HUDEP-2 (cell line): ENCODE results near the gene NPEPL1.

Experiments used
- DNase-seq, 76 experiments: peaks; one replicate each; lab custom pipeline; 2025; ENCODE audit not compliant: unreplicated experiment in 76 of 76; lab: John Stamatoyannopoulos, UW

The NPEPL1 gene

DNA sequence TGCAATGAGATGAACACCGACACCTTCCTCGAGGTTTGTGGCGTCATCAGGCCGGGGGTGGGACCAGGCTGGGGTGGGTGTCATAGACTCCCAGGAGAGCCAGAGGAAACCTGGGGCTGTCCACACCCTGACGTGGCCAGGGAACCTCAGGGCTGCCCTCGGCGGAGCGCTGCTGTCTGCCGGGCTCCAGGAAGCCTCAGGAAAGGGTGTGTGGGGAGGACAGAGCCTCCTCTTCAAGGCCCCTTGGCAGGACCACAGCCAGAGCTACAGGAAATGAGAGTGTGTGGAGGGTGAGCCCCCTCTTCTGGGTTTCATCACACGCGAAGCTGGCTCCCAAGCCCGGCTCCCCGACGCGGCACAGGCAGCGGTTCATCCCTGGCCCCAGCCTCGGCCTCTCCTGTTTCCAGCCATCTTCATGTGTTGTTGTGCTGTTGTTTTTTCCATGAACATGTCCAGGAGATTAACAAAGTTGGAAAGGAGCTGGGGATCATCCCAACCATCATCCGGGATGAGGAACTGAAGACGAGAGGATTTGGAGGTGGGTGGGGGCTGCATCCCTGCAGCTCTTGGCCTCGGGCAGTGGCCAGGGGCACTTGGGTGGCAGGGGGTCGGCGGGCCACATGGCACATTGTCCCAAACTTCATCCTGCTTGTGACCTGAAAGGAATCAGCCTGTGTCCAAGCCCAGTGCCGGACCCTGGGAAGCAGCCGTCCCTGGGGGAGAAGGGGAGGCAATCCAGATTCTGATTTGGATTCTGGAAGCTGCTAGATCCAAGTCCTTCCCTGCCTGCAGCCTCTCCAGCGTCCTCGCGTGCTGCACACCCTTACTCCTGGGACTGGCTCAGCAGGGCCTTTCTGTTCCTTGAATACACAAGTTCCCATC is 6.4 kb downstream of the NPEPL1 start:
- DNase-seq: no peak

DNA sequence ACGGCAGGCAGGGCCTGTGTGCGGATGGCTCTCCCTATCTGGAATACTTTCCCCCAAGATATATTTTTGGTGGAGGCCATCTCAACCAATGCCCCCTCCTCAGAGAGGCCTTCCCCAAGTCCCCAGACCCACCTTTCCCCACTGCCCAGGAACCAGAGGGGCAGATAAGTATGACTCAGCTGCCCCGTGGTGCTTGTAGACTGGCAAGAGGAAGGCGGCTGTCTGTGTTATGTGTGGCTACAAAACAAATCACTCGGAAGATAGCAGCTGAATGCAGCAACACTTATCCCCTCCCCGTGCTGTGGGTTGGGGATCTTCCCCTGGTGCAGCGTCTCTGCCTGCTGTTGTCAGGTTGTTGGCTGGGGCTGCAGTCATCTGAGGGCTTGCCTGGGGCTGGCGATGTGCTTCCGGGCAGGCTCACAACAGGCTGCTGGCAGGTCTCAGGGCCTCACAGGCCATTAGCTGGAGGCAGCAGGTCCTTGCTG is 7.1 kb downstream of the NPEPL1 start:
- no peak for DNase-seq

DNA sequence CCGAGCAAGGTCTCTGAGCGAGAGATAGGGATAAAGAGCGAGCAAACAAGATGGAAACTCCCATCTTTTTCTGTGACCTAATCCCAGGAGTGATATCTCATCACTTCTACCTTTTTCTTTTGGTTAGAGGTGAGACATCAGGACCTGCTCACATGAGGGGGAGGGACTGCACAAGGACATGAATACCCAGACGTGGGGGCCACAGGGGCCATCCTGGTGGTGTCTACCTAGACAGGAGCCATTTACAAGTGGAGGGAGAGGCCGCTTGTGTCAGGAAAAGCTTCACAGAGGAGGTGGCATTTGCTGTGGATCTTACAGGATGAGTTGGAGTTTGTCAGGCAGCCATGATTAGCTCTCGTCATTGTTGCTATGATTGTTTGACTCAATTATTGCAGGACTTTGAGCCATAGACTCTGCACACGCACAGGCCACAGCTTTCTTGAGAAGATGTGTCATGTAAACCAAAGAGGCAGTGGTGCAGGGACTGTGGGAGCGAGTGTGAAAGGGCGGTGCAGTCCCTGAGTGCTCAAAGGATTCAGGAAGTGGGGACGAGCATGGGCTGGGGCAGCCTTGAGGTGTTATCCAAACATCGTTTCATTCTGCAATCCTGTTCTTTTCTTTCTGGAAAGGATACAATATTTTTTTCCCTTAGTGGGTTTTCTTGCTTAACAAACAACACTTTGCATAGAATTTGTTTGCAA is 7.7 kb downstream of the NPEPL1 start:
- no peak for DNase-seq

DNA sequence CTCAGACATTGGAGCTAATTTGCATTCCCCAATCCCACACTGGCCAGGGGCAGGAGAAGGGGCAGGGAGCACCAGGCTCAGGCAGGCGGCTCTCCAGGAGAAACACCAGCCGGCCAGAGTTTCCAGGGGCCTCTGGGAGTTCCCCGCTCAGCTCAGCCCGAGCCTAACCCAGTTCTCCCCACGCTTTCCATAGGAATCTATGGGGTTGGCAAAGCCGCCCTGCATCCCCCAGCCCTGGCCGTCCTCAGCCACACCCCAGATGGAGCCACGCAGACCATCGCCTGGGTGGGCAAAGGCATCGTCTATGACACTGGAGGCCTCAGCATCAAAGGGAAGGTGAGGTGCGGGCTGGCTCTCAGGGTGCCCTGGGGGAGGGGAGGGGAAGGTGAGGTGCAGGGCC is 8.2 kb downstream of the NPEPL1 start:
- no peak for DNase-seq

DNA sequence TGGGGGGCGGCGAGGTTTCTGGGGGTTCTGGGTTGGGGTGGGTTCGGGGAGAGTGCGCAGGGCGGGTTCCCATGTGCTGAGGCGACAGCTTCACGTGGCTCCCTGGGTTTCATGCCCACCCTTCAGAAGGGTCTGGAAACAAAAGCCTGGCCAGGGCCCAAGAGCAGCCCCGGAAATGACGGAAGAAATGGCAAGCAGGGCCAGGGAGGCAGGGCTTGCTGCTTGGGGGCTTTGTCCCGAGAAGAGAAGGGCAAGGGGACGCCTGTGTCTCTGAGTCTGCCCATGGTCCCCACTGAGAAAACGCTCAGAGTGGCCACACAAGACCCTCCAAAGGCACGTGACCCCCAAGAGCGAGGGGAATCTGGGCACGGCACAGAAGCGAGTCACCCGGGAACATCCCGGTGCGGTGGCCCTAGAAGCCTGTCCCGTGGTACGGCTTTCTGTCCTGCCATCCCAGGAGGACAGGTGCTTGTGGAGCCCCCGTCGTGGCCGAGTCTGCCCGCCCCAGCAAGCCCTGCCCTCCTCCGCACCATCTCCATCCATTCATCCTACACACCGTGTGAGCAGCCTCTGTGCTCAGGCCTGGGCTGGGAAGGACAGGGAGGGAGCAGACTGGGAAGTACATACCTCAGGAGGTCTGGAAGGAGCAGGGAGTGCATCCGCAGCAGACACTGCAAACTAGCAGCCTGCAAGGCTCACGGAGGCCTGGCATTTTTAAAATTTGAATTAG is 9.0 kb downstream of the NPEPL1 start:
- DNase-seq: no peak

DNA sequence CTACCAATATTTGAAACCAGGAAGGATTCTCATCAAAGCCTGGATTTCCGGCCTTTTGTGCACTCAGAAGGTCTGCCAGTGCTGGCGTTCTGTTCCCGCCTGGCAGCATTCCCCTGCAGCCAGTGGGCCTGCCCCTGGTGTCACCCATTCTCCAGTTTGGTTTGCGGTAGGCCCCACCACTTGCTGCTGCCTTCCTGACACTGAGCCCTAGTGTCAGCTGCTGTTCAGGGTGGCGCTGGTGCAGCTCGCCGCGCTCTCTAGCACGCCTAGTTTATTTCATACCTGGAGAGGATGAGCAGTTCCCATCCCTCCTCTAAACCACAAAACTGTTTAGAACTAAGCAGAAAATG is 9.5 kb downstream of the NPEPL1 start:
- no peak for DNase-seq

DNA sequence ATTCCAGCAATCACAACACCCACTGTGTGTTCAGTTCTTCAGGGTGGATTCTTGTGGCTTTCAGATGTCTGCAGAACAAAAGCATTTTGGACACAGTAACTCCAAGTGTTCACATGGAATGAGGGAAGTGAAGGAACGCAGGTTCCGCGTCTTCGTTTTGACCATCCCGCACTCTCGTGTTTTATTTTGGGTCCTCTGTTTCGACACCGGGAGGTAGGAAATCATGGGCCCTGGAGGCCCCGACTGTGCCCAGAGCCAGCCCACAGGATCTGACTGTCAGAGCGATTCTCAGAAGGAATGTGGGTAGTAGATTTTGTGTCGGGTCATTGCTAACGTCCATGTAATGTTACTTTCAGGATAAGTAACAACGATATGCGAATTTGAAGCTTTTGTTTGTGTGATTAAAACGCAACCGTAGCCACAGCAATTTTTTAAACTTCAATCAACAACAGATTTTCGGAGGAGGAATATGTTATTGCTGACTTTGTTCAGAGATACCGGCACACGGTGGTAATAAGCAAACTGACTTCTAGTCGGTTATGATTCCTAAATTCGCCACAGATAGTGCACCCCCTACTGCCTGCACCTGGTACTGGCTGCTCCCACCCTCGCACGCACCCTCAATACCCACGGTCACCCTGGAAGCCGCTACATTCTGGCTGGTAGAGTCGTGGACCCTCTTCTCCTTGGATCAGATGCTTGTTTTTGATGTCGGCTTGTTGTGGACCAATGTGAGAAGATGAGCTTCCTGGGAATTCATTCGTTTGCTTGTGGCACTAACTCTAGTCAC is 10.5 kb downstream of the NPEPL1 start:
- DNase-seq: no peak

DNA sequence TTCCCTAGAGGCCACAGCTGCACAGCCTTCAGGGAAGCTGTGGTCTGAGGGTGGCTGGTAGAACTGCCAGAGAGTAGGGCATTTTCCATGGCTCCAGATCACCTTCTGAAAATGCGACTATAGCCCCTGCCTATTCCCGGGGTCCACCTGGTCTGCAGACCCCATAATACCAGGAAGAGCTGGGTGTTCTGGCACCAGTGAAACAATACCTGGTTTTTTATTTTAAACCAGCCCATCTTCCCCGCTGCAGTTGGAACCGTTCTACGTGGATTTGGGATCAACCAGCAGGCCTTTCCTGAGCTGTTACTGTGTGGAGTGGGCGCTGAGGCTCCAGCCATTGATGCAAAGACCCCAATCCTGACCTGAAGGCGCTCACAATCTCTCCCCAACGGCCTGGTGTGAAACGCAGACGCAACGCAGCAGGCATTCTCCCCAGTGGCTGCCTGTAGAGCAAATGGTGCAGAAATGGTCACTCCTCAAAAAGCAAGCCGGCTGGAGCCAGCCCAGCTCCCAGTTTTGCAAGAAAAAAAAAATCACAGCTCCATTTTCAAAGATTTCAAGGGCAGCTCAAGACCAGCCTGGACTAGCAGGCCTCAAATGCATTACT is 11.3 kb downstream of the NPEPL1 start:
- no peak for DNase-seq

DNA sequence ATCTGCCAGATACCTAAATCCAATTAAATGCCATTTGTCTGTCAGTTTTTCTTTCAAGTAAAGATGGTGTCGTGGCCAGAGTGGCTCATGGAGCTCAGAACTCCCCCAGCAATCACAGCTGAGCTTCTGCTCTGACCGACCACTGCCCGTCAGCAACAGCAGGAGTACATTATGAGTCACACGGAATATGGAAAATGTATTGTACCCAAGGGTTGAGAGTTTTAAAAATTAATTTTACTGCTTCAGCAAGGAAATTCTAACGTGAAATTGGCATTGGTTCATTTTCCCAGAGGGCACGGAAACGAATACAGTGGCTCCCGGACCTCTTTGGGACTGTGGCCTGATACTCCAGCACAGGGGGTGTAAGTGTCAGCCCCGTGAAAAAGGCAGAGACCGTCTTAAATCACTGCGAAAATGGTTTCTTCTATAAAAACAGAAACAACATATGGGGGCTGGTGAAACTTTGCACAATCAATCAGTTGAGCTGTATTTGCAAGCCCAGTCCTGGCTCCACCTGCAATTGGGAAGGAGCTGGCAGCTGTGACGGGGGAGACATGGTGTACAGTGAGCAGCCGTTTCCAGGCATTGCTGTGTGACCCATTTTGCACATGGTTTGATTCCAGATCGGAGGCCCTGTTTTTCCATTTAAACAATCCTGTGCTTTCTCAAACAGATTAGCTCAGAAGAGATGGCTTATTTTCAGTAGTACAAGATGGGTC is 12.8 kb downstream of the NPEPL1 start:
- no peak for DNase-seq

DNA sequence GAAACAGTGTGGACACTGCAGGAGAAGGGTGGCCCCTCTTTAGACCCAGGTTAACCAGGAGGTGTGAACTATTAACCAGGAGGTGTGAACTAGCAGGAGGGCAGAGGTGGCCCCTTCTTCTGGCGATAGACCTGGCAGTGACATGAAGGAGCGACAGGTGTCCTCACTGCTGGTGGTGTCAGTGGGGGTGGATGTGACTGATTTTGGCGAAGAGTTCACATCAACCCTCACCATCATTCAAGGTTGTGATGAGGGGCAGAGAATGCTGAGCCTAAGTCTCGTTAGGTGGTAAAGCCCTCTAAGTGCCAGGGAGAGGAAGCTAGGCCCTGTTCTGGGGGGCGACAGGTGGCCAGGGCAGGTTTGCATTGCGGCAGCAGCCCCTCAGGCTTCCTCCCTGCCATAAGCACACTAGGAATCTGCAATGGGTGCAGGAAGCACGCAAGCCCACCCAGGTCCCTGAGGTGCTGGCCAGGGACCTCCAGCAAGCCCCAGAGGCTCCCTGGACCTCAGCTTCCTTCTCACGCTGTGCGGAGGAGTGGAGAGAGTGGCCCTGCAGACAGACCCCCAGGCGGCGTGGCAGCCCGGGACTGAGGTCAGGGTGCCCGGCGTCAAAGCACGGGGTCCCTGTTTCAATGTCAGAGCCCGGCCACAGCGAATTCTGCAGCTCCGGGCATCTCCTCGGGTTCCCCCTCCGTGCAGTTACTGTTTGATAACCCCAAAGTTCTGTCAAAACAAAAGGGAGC is 13.7 kb downstream of the NPEPL1 start:
- no peak for DNase-seq

DNA sequence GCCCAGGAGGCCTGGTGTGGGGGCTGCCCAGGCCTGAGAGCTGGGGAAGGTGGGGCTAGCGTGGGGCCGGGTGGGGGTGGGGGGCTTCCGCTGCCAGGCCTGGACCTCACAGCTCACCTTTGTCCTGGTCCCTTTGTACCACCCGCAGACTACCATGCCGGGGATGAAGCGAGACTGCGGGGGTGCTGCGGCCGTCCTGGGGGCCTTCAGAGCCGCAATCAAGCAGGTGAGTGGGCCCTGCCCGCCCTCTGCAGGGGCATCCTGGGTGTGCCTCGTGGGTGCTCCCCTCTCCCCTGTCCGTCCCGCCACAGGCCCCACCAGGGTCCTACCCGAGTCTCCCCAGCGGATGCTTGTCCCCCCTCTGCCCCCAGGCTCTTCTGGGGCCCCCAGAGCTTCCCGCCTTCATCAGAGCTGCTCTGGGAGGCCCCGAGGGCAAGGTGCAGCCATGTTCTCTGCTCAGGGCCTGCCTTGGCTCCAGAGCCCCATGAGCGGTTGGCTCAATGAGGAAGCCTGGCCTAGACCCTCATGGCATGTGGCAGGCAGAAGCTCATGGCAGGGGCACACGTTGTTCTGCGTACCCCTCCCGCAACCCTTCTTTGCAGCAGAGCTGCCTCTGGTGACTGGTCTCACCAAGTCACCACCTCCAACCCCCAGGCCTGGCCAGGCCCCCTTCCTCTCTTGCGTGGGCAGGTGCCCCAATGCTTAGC is 14.5 kb downstream of the NPEPL1 start:
- no peak for DNase-seq

DNA sequence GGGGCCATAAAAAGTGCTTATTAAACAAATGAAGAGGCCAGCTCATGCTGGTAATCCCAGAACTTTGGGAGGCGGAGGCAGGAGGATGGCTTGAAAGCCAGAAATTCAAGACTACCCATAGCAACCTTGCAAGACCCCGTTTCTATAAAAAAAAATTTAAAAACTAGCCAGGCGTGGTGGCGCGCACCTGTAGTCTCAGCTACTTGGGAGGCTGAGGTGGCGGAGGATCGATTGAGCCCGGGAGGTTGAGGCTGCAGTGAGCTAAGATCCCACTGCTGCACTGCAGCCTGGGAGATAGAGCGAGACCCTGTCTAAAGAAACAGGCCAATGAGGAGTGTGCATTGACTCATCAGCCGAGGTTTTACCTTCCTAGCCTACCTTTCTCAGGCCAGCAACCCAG is 15.2 kb downstream of the NPEPL1 start:
- no peak for DNase-seq

DNA sequence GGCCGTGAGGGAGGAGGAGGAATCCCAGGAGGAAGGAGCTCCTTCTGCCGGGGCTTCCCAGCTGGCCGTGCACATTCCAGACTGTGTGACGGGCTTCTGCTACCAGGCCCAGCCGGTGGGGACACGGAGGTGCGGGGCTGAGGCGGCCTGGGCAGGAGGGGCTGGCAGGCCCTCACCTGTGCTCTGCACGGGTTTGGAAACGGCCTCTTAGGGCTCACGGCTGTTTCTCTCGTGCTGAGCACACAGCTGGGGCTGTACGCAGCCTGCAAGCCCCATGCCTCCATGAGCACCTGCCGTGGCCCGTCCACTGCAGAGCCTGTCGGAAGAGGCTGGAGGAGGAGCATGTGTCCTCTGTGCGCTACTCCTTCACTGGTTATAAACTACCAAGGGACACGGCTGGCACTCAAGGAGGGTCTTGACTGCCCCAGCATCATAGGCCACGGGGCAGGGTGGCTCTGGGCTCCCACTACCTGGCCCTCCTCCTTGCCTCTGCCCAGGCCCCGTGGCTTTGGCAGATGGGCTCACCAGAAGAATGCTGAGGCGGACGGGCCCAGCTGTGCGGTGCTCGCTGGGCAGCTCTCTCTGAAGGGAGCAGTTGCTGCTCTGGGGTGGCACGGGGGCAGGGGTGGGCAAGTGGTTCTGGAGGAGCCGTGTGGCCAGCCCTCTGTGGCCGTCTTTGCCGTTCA is 15.8 kb downstream of the NPEPL1 start:
- DNase-seq: no peak

DNA sequence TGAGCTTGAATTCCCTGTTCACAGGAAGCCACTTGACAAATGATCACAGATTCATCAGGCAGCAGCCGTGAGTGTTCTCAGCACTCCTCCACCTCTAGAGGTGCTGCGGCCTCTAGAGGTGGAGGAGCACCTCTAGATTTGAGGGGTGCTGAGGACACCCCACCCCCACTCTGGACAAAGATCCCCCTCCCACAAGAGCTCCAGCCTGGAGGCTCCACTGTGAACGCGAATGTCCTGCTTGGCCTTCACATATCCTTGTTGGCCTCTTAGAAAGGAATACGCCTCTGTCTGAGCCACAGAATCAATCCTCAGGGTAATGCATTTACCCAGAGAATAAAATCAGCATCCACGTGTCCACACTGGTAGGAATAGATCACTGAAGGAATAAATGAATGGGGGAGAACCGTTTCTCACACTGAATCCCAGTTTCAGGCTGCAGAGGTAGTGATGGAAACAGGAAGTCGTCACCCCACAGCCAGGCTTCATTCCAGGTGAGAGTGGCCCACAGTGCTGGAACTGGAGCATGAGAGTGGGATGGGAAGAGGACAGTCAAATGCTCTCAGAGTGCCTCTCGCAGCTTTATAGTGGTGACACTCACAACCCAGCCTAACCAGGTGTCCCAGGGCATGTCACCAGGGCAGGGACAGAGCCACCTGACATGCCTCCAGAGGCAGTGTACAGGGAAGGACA is 16.6 kb downstream of the NPEPL1 start:
- DNase-seq: no peak

DNA sequence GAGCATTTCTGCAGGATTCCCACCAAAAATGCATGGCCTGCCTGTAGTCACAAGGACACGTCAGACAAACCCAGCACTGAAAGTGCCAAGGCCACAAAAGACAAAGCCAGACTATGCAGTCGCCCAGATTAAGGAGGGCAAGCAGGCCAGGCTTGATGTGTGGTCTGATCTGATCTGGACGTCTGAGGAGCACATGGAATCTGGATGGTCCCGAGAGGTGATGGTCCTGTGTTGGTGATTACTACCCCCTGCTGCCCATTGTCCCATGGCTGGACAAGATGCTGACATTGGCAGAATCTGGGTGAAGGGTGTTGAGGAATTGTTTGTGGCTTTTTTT is 17.1 kb downstream of the NPEPL1 start:
- DNase-seq: no peak

DNA sequence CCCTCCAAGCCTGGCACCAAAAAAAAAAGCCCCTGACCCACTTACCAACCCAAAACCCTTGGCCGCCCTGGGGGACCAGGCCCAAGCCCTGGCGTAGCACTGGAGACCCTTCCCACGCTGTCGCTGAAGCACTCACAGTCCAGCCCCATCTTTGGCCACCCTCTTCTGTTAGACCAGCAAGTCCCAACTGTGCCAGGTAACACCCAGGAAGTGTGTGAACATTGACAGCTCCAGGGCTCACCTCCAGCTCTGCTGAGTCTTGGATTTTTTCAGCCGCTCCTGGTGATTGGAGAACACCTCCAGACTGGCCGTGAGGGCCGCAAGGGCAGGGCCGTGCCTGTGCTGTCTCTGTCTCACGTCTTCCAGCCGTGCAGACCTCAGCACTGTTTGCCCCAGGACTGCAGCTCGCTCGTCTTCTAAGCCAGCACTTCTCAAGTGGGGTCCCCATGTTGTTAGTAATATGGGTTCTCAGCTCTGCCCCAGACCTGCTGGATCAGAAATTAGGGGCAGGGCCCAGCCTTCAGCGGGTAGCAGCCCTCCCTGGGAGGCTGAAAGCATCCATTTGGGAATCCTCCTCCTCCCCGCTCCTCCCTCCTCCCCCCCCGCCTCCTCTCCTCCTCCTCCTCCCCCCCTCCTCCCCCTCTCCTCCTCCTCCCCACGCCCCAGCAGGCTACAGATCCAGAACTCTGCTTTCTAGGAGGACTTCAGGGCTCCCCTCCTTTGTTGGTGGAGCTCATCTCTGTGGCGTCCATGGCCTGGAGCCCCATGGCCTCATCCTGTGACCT is 18.1 kb downstream of the NPEPL1 start:
- no peak for DNase-seq
